Breast epithelium (tissue), 3 donors: ENCODE results near the gene SLC52A1.

Source experiments
- POLR2AphosphoS5 ChIP-seq, 3 donors: sonication (generic); formaldehyde crosslinking; IDR thresholded peaks; one replicate each; pipeline ENCODE4 v1.6.1; 2017; ENCODE audit warnings: antibody characterized with exemption in 3 of 3
- TF ChIP-seq, protein P1 (sequence below), 3 donors: fragments of 450-650 bp; IDR thresholded peaks; one replicate each; pipeline ENCODE4 v1.5.1; 2016 to 2017; ENCODE audit warnings: antibody characterized with exemption in 3 of 3, mild to moderate bottlenecking in 3 of 3, moderate library complexity in 3 of 3

DNA sequence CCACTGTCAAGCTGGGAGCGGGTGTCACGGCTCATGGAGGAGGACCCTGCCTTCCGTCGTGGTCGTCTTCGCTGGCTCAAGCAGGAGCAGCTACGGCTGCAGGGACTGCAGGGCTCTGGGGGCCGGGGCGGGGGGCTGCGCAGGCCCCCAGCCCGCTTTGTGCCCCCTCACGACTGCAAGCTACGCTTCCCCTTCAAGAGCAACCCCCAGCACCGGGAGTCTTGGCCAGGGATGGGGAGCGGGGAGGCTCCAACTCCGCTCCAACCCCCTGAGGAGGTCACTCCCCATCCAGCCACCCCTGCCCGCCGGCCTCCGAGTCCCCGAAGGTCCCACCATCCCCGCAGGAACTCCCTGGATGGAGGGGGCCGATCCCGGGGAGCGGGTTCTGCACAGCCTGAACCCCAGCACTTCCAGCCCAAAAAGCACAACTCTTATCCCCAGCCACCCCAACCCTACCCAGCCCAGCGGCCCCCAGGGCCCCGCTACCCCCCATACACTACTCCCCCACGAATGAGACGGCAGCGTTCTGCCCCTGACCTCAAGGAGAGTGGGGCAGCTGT, 11.6 kb downstream of the SLC52A1 start:
- no peak for TF ChIP-seq POLR2AphosphoS5 (IDR thresholded peaks at IDR 0.05)
- TF ChIP-seq, protein P1, sequence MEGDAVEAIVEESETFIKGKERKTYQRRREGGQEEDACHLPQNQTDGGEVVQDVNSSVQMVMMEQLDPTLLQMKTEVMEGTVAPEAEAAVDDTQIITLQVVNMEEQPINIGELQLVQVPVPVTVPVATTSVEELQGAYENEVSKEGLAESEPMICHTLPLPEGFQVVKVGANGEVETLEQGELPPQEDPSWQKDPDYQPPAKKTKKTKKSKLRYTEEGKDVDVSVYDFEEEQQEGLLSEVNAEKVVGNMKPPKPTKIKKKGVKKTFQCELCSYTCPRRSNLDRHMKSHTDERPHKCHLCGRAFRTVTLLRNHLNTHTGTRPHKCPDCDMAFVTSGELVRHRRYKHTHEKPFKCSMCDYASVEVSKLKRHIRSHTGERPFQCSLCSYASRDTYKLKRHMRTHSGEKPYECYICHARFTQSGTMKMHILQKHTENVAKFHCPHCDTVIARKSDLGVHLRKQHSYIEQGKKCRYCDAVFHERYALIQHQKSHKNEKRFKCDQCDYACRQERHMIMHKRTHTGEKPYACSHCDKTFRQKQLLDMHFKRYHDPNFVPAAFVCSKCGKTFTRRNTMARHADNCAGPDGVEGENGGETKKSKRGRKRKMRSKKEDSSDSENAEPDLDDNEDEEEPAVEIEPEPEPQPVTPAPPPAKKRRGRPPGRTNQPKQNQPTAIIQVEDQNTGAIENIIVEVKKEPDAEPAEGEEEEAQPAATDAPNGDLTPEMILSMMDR (IDR thresholded peaks at IDR 0.05): no peak
